HepG2 (cell line): ENCODE data around the gene CDC42EP1. TPM values are rescaled to one million over a fixed set of nuclear protein-coding genes. Genes with fewer than 3 reads are reported as not detected.

Source experiments
- CEBPB ChIP-seq: IDR thresholded peaks from 2 replicates; pipeline ENCODE4 v1.6.1; 2011; ENCODE audit warnings: low read depth, low read length, improper control_type of control experiment, borderline replicate concordance
- CEBPZ ChIP-seq: IDR thresholded peaks from 2 replicates; pipeline ENCODE4 v1.6.1; 2012; ENCODE audit warnings: low read length, improper control_type of control experiment
- CREBL2 ChIP-seq: sonication (generic); formaldehyde crosslinking; IDR thresholded peaks from 2 replicates; pipeline ENCODE4 v1.8.1; 2023; ENCODE audit warnings: missing genetic modification reagents, mild to moderate bottlenecking, borderline replicate concordance
- JARID2 ChIP-seq: sonication (generic); formaldehyde crosslinking; IDR thresholded peaks from 2 replicates; pipeline ENCODE4 v1.8.1; 2023; ENCODE audit warnings: missing genetic modification reagents, inconsistent platforms; ENCODE audit not compliant: insufficient replicate concordance
- KDM3A ChIP-seq: IDR thresholded peaks from 2 replicates; pipeline ENCODE4 v1.6.1; 2018; ENCODE audit warnings: low read depth, missing compliant biosample characterization
- MAFG ChIP-seq: sonication (generic); formaldehyde crosslinking; IDR thresholded peaks from 2 replicates; pipeline ENCODE4 v1.5.1; 2020; ENCODE audit warnings: mild to moderate bottlenecking, missing genetic modification reagents
- MIER2 ChIP-seq: IDR thresholded peaks from 2 replicates; pipeline ENCODE4 v1.6.1; 2016; ENCODE audit warnings: missing biosample characterization, missing genetic modification reagents
- MLX ChIP-seq: IDR thresholded peaks from 2 replicates; pipeline ENCODE4 v1.6.1; 2016
- PAX8 ChIP-seq: sonication (generic); formaldehyde crosslinking; IDR thresholded peaks from 2 replicates; pipeline ENCODE4 v1.8.0; 2022; ENCODE audit warnings: mild to moderate bottlenecking, missing genetic modification reagents, borderline replicate concordance
- RNF2 ChIP-seq: fragments of 450-650 bp; conservative IDR thresholded peaks from 2 replicates; pipeline ENCODE4 v1.6.1; 2016; ENCODE audit warnings: low read depth
- THRA ChIP-seq: sonication (generic); formaldehyde crosslinking; IDR thresholded peaks from 2 replicates; pipeline ENCODE4 v1.4.0; 2020; ENCODE audit warnings: missing genetic modification reagents, borderline replicate concordance
- ZBTB49 ChIP-seq: sonication (generic); formaldehyde crosslinking; IDR thresholded peaks from 2 replicates; pipeline ENCODE4 v1.4.0; 2020; ENCODE audit warnings: missing genetic modification reagents, borderline replicate concordance
- ZFP36 ChIP-seq: fragments of 150-350 bp; IDR thresholded peaks from 2 replicates; pipeline ENCODE4 v1.6.1; 2018; ENCODE audit warnings: borderline replicate concordance, low read length, low read depth; ENCODE audit not compliant: partially characterized antibody
- ZNF18 ChIP-seq: sonication (generic); formaldehyde crosslinking; IDR thresholded peaks from 2 replicates; pipeline ENCODE4 v1.8.0; 2022; ENCODE audit warnings: mild to moderate bottlenecking, missing genetic modification reagents; ENCODE audit not compliant: insufficient replicate concordance
- ZNF468 ChIP-seq: sonication (generic); formaldehyde crosslinking; IDR thresholded peaks from 2 replicates; pipeline ENCODE4 v1.8.0; 2022; ENCODE audit warnings: mild to moderate bottlenecking, moderate library complexity, missing genetic modification reagents
- ZNF510 ChIP-seq: sonication (generic); formaldehyde crosslinking; IDR thresholded peaks from 2 replicates; pipeline ENCODE4 v1.4.0; 2020; ENCODE audit warnings: low read depth, mild to moderate bottlenecking, missing genetic modification reagents
- ZNF614 ChIP-seq: IDR thresholded peaks from 2 replicates; pipeline ENCODE4 v1.6.1; 2018; ENCODE audit warnings: missing biosample characterization, missing genetic modification reagents, inconsistent platforms, borderline replicate concordance
- ZNF790 ChIP-seq: sonication (generic); formaldehyde crosslinking; IDR thresholded peaks from 2 replicates; pipeline ENCODE4 v1.8.0; 2022; ENCODE audit warnings: missing genetic modification reagents, mild to moderate bottlenecking, borderline replicate concordance
- polyA plus RNA-seq, 8 experiments: library from polyadenylated mRNA; depleted of rRNA in 3 of 8; stranded (reverse) in 7 of 8; unstranded in 1 of 8; fragments of >200 nt; fragmentation: Illumina TruSeq in 4 of 8; extraction: Trizol in 4 of 8; gene quantifications; 2 replicates each; pipeline versions ENCODE4 v1.2.1 to v1.2.3, GENCODE V29; 2011 to 2016; ENCODE audit warnings: low read depth in 4 of 8, missing spikeins in 1 of 8, mixed read lengths in 1 of 8; ENCODE audit not compliant: insufficient read depth in 1 of 8
- total RNA-seq, 5 experiments: library from RNA; depleted of rRNA; stranded (reverse); fragments of >200 nt; fragmentation: Illumina TruSeq; extraction: Trizol; gene quantifications; 2 replicates each; pipeline ENCODE4 v1.2.3, GENCODE V29; 2016; ENCODE audit warnings: low read depth in 1 of 5

Gene CDC42EP1
- total and polyA plus RNA-seq, 2 of the 13 experiments (the other 11 are each of a cell fraction or from before 2014, with no cell fraction given), result 17.1 to 29.5 TPM

- TF ChIP-seq CEBPB (peak; percentile 97), MIER2 (CRISPR knock-in tag) (peak; percentile 63; the same call in 1 of the 2 replicates), ZNF510 (CRISPR knock-in tag) (no peak), ZNF18 (CRISPR knock-in tag) (peak; percentile 59), THRA (CRISPR knock-in tag) (peak; percentile 95), PAX8 (CRISPR knock-in tag) (no peak), MLX (CRISPR knock-in tag) (0 out of 2 replicates have a peak, but pooled peaks have one; percentile 56), CREBL2 (CRISPR knock-in tag) (no peak; the same call in 1 of the 2 replicates), MAFG (no peak), KDM3A (no peak; the same call in 1 of the 2 replicates), ZNF468 (CRISPR knock-in tag) (no peak), ZNF614 (CRISPR knock-in tag) (no peak), JARID2 (CRISPR knock-in tag) (no peak), CEBPZ (no peak), ZNF790 (CRISPR knock-in tag) (no peak), ZFP36 (no peak), ZBTB49 (no peak; the same call in 1 of the 2 replicates), RNF2 (peak; percentile 55; the same call in 1 of the 2 replicates)
Measured at GRCh38 chr22:37561212-37562048, 1.1 kb downstream of the CDC42EP1 start (continued).
